GM19452 (cell line): ENCODE results near the gene PRKAR1B.

ENCODE experiments used
- ATAC-seq: cut with Tn5 transposase; IDR thresholded peaks from one replicate; pipeline ENCODE4 v1.9.1; 2021; ENCODE audit not compliant: unreplicated experiment

PRKAR1B gene

DNA sequence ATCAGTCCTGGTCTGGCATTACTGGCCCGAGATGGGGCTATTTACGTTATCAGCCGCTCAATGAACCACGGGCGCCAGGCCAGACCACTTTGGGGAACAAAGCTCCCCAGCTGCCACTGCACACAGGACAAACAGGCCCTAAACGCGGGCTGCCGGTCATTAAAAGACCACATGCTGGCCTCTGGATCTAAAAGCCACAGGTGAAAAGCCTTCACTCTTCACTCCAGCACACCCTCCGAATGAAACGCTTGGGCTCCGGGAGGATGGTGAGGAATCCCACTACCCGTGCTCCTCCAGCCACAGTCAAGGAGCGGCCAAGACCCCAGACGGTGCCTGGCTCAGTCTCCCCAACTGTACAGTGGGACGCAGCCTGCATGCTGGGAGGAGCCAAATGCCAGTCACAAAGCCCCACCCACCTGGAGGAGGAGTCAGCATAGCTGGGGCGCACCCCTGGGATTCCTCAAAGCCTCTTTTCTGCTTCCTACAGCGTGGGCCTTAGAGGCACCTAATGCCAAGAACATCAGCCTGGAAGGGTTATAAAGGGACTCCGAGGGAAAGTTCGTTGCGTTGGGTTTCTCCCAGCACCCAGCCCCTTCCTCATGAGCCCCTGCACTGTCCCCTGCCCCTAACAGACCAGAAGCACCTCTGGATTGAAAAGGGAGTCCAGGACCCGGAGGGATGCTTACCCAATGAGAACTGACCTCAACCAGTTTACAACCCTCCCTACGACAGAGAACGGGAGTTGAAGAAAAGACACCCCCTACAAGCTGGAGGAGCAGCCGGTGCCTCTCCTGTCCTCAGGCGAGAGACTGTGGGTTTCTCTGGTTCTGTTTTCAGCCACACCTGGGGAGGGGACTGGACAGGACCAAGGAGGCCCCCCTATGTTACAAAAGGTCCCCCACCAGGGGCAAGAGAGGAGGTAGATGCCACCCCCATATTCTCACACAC, 212.2 kb downstream of the PRKAR1B start:
- no peak for ATAC-seq

DNA sequence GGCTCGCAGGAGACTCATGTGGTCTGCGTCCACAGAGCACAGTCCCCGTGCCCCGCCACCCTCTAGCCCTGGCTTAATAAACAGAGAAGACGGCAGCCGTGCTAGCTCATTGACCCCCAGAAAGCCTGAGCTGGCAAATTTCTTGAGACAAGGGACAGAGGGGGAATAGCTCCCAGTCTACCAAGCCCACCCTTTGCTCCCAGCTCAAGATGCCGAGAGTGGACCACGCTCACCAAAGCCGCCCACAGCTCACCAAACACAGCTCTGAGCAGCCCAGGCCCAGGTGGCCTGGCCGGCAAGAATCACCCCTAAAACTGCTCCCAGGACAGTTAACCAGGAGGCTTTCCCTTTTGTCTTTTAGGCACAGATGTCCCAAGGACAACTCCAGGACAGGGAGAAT, 212.8 kb downstream of the PRKAR1B start:
- ATAC-seq, result no peak

DNA sequence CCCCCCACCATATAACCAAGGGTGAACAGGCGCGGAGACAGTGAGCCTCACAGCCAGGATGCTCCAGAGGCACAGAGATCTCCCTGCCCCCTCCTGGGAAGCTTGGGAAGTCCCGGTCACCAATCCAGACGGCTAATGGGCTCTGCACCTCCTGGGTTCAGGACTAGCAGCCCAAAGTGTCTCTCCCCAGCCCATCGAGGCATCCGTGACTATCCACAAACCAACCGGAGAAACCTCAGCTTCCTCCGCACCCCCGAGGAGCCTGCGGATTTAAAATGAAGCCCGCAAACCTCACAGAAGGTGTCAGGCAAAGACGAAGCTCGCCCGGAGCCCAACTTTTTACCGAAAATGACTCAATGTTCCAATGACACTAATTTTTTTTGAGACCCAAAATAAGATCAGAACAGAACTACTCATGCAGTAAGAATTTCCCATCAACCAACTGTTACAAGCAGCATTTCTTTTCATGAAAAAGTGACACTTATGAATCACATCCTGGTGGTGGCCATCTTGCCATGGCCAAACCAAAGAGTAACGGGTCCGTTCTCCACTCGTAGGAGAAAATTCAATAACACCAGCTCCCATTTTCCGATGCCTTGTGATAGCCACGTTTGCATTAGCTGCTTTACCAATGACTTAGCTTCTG, 213.4 kb downstream of the PRKAR1B start:
- no peak for ATAC-seq

DNA sequence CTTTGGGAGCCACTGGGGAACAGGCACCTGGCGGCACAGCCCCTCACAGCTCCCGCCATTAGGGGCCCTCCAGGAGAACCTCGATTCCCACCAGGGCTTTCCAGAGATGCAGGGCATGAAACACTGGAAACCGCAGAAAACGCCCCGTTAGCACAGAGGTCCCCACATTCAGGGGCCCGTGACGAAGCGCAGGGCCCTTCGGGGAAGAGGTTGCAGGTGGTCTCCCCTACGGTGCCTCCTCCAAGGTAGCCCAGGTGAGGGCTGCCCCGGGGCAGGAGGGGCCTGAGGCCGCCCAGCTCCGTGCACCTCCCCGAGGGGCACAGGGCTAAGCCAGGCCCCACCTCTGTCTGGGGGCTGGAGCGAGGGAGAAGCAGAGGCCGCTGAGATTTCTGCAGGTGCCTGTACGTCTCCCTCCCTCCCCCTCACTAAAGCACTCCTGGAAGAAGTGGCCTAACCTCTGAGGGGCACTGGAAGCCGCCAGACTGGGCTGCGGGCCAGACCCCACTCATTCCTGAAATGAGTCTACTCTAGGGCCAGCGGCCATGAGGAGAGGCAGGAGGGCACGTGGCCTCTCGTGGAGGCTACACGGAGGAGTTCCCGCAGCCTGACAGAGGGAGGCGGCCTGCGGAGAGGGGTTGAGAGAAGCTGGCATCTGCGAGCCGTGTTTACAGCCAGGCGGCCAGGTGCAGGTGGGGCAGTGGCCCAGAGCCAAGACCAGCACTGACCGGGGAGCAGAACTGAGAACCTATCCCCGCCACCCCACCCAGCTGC, 214.4 kb downstream of the PRKAR1B start:
- ATAC-seq, result no peak

DNA sequence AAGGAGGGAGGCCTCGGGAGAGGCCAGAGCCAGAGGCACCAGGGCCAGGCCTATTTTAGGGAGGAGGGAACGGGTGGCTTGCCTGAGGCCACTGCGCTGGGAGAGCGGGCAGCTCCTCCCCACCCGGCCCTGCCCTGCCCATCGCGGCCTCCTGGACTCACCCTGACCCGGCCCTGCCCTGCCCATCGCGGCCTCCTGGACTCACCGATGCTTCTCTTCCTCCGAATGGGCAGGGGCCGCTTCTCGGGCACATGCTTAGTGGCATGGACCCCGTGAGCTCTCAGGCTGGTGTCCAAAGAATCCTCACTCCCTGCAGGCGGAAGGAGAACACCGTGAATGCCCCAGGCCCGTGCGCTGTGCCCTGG, 215.0 kb downstream of the PRKAR1B start:
- ATAC-seq, result no peak

DNA sequence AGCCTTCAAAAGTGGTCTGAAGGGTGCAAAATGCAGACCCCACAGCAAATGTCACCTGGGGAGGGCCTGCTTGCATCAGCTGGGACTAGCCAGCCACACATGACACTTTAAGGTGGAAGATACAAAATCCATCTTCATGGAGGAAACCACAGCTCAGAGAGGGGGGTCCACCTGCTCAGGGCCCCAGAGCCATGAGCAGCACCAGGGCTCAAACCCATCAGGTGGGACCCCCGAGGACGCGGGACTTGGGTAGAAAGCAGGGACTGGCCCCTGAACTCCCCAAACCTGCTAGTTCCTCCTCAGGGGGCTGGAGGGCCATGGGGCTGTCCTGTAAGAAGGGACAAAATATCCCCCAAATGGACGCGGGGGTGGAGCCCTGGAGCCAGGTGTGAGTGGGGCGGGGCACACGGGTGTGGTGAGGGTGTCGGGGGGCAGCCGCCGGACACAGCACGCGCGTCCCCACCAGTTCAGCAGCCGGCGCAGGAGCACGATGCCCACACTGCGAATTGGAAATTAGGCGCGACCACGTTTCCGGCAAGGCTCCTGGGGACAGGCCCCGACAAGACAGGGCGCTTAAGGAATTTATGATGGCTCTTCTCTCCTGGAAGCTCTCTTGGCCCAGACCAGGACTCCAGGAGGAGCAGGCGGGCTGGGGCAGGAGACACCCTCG, 215.5 kb downstream of the PRKAR1B start:
- no peak for ATAC-seq

DNA sequence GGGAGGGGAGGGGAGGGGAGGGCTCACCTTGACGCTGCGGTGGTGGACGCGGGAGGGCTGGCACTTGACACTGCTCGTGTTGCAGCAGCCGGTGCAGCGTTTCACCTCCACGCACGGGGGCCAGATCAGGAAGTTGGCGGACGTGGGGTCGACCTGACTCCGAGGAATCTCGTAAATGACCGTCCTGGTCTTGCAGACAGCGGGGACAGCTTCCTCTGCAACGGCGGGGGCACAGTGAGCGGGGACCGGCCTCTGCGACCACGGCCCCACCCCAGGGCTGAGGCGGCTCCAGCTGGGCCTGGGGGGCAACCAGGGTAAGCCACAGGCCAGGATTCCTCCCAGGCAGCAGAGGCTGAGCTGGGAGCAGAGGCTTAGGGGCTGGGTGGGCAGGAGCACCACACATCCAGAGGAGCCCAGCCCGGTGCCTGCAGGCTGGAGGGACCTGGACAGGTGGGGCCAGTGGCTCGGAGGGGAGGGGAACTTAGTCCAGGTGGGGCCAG, 216.2 kb downstream of the PRKAR1B start:
- ATAC-seq, result no peak

DNA sequence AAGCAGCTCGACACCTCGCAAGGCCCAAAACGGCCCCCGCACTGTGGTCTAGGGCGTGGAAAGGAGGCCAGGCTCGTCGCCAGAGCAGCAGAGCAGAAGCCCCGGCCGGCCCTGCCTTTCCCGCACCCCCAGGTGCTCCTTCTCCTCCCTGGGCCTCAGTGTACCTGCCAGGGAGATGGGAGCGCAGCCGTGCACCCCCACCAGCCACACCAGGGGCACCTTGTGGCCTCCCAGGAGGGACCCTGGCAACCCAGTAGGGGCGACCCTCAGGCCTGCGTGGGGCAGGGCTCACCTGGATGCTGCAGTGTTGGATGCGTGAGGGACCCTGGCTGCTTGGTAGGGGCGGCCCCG, 217.0 kb downstream of the PRKAR1B start:
- no peak for ATAC-seq

DNA sequence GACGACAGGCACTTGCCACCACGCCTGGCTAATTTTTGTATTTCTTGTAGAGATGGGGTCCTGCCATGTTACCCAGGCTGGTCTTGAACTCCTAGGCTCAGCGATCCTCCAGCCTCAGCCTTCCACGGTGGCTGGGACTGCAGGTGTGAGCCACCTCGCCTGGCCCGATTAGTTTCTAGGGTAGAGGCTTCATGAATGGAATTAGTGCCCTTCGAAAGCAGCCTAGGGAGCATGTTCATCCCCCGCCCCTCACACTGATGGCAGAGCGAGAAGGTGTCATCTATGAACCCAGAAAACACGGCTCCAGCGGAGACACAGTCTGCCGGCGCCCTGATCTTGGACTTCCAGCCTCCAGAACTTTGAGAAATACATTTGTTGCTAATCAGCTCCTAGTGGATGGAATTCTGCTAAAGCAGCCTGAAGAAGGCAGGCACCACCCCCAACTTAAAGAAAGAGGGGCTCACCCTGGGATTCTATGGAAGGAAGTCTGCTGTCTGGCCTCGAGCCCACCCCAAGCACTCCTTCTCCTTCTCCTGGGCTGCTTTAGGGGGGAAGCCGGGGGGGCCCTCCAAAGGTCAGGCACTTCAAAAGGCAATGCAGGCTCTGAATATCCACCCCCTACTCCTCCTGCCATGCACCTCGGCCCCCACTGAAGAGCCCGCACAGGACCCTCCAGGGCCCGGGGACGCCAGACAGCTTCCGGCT, 217.5 kb downstream of the PRKAR1B start:
- ATAC-seq, result no peak

DNA sequence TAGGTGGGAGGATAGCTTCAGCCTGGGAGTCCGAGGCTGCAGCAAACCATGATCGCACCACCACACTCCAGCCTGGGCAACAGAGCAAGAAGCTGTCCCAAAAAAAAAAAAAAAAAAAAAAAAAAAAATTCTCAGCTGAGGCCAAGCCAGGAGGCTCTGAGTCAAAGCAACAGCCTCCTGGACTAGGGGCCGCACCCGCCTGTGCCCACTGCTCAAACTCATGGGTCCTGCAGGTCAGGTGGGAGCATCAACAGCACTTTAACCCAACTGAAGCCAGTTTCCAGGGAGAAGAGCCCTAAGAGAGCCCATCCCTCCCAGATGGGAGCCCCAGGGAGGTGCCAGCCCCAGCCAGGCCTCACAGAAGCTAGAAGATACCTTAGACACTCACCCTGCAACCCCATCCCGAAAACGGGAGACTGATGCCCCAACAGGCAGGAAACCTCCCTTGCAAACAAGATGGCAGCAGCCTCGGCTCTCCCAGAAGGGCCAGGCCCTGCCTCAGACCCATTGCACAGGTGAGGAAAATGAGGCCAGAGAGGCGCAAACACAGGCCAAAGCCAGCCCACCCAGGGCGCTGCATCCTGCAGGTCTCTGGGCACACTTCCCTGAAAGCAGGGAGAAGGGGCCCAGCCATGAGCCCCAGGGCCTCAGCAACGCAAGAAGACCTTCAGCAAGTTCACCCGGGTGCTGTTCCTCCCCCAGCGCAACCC, 218.5 kb downstream of the PRKAR1B start:
- no peak for ATAC-seq

DNA sequence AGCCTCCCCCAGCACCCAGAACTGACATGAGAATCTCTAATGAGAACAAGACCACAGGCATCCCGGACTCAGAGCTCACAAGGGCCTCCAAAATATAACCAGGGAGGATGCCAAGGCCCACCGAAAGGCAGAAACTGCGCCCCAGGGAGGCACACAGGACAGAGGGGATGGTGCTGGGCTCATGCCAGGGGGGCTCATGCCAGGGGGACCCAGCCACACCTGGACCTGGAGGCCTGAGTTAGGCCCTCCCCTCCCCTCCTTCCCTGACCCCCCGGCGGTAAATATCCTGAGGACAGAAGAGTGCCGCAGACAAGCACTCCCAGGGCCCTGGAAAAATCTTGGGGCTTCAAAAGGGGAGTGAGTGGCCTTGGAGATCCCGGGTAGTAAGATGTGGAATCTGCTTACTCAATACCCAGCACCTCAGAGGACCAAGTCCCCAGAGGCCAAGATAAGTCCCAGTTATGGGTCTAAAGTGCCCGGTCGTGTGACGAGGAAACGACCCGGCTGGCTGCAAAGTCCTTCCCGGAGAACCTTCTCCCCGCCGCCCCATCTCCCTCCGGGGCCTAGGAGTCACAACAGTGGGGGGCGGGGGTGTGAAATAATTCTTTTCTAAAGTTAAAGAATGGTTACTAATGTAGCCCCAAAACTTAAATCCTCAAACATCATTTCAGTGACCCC, 219.3 kb downstream of the PRKAR1B start:
- no peak for ATAC-seq

DNA sequence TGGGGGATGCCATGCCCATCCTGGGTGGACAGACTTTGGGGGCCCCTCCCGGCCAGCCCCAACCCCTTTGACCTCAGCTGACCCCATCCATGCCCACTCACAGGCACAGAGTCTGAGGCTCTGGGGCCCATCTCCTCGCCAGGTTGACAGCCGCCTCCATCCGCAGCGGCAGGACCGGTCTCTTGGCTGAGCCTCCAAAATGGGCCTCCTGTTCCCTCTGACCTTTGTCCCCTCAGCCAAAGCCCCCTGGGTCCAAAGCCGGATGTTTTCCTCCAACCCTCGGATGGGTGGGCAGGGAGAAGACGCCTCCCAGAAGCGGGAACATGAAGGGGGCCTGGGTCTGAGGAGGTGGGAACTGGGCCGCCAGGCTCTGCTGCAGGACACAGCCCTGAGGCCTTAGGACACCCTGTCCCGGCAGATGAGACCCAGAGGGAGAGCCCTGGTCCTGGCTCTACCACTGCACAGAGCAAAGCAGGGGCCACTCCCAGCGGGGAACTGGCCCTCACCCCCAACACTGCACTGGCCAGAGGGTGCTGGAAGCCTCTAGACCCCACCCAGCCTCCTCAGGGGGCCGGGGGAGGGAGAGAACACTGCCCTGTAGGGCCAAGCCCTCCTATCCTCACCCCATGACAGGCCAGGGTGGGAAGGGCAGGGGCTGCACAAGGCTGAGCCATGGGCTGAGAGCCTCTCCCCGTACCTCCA, 220.0 kb downstream of the PRKAR1B start:
- no peak for ATAC-seq

DNA sequence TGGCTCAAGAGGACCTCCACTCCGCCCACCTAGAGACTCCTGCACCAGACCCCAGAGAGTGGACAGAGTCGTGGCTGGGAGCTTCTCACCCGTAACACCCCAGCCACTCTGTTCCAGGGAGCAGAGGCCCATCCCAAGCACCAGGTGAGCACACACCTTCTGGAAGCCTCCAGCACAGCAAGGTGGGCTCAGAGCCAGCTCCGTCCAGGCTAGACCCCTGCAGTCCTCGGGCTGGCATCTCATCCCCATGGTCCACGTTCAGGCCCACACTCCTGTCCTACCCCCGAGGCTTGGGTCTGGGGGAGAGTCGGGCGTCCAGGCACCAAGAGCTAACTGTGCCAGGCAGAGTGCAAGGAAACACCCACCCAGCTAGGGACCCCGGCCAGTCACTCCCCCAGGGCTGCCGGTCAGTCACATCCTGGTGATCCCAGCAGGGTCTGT, 220.7 kb downstream of the PRKAR1B start:
- no peak for ATAC-seq

DNA sequence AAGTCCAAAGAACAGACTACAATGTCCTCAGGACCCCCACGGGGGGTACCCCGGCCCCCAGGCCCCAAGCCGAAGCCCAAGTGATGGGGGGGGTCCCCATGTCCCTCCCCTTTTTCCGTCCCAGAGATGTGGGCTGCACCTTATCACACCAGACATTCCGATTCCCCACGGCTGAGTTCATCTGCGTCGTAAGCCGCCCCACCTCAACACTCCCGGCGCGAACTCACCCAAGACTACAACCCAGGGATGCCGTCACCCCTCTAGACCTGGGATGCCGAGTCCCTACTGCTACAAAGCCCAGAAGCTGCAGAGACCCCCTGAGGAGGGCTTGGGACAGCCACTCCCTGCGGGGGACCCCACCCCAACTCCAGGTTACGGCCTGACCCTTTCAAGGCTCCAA, 221.9 kb downstream of the PRKAR1B start:
- no peak for ATAC-seq

DNA sequence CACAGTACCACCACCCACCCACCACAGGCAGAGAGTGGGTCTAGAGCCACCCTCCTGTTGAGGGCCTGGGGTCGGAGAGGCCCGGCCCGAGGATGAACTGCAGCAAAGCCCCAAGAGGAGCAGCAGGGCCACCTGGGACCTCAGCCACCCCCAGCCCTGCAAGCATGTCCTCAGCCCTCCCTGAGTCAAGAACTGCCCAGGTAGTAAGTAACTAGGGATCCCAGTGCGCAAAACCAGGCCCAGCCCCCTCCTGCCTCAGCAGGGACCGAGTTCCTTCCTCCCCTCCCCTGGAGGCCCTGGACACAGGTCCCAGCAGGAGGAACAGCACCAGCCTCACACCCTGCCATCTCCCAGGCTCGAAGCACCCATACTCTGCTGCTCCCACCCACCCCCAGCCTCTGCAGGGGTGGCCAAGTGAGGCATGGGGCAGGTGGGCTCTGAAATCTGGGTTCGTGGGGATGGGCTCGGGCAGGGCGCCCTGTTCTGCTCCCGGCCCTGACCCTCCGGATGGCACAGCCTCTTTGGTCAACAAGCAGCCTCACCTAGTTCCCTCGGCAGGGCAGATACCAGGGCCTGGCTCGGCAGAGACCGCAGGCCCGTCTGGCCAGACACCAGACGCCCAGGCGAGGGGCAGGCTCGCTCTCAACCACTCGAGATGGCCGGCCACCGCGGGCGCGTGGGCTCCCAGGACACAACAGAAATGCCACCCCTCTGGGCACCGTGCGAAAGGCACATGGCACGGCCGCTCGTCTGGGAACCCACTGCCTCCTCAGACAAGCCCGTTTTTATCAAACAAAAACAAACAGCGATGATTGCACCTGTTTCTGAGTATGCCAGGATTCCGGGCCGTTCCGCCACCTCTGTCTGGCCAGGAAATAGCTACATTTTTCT, 222.6 kb downstream of the PRKAR1B start:
- no peak for ATAC-seq

DNA sequence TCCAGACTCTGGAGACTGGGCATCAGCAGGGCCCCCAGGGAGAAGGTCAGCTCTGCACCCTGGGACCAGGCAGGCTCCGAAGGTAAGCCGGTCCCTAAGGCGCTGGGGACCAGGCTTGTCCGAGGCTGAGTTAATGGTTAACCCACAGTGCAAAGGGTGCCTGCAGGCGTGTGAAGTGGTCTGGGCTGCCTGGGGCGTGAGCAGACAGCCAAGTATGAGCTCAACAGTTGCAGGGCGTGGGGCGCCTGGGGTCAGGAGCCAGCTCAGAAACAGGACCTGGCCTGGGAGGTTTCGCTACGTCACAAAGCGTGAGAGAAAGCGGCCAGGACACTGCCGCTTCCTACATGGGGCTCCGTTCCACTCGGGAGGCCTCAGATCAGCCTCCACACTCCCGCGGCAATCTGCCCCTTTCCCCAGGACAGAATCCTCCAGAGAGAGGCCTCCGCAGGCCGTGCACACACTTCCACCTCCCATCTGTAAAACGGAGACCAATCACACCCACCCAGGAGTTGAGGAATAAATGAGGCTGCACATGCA, 223.4 kb downstream of the PRKAR1B start:
- no peak for ATAC-seq

DNA sequence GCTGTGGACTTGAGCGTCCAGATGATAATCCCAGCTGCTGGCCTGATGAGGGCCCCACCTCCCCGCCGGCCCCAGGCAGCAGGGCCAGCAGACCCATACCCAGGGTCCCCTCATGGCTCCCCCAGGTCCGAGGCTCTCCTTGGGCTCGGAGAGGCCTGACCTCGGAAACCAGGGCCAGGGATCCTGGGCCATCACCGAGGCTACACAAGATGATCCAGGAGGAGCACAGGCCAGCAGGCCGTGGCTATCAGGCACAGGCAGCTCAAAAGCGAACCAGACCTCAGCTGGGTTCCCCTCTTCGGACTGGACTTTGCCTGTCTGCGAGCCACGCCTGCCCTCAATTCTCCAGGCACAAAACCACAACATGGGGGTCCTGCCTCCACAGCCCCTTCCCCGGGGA, 224.8 kb downstream of the PRKAR1B start:
- ATAC-seq, result no peak
